ENCODE measurements around the gene CYFIP2.

CYFIP2 gene

GRCh38 chr5:157362012-157362411, 96.1 kb downstream of the CYFIP2 start:
- peaks cover 23 to 86% of the 10 kb centered on the region in 2 experiments for H3K36me3 ChIP-seq (ENCODE audit: control insufficient read depth in 2 of 2, insufficient read depth in 1 of 2, low read length in 2 of 2)
- H3K4me3 ChIP-seq (ENCODE audit: low read depth, low read length), result no peak overlapping the region
- ChIA-PET CTCF (interaction anchor here (0.6 to 1.1 kb wide), 2 partner anchors 48 to 107 kb away, joined by 3 read pairs; no protein-coding TSS in a partner anchor), POLR2A (no interaction called here)
- H3K9me3 ChIP-seq (ENCODE audit: control insufficient read depth, insufficient read depth, low read depth, low read length), result no peaks in the 10 kb centered on the region
- H3K4me1 ChIP-seq (ENCODE audit: control insufficient read depth, insufficient read depth, low read length), result no peaks in the 10 kb centered on the region
- TF ChIP-seq ZBTB17 (tag by site-specific recombination; IDR thresholded peaks at IDR 0.05), result no peak
- no peak for TF ChIP-seq ZBTB26 (tag by site-specific recombination; optimal IDR thresholded peaks at IDR 0.05)
- TF ChIP-seq ZNF148 (tag by site-specific recombination; IDR thresholded peaks at IDR 0.05; ENCODE audit: borderline replicate concordance), result no peak
- TF ChIP-seq ZNF530 (tag by site-specific recombination; IDR thresholded peaks at IDR 0.05; ENCODE audit: low read depth), result no peak
- TF ChIP-seq WT1 (tag by site-specific recombination; IDR thresholded peaks at IDR 0.05), result no peak
- TF ChIP-seq ZNF624 (tag by site-specific recombination; IDR thresholded peaks at IDR 0.05), result no peak
- no peak for TF ChIP-seq ZNF837 (tag by site-specific recombination; IDR thresholded peaks at IDR 0.05)
- TF ChIP-seq BCL11B (tag by site-specific recombination; IDR thresholded peaks at IDR 0.05; ENCODE audit: low read depth), result no peak
- no peak for TF ChIP-seq ZNF785 (tag by site-specific recombination; IDR thresholded peaks at IDR 0.05)
- no peak for TF ChIP-seq ZSCAN16 (tag by site-specific recombination; IDR thresholded peaks at IDR 0.05)
- no peak for TF ChIP-seq ZNF514 (tag by site-specific recombination; IDR thresholded peaks at IDR 0.05)
- TF ChIP-seq ZNF561 (tag by site-specific recombination; IDR thresholded peaks at IDR 0.05; ENCODE audit: borderline replicate concordance), result no peak
- no peak for TF ChIP-seq SCRT2 (tag by site-specific recombination; IDR thresholded peaks at IDR 0.05)
- no peak for TF ChIP-seq ZNF571 (tag by site-specific recombination; IDR thresholded peaks at IDR 0.05)
- no peak for TF ChIP-seq PBX3 (CRISPR knock-in tag; IDR thresholded peaks at IDR 0.05)
- TF ChIP-seq ZSCAN4 (tag by site-specific recombination; IDR thresholded peaks at IDR 0.05), result no peak
- H3K27ac ChIP-seq (ENCODE audit: extremely low read depth, low read depth, low read length), result no peak overlapping the region

- CTCF ChIA-PET, result interaction anchor here (1.1 kb wide), 1 partner anchor 108 kb away, joined by 3 read pairs; no protein-coding TSS in a partner anchor
- H3K27ac ChIP-seq (ENCODE audit: extremely low read depth, low read depth, low read length), result no peak overlapping the region
- peaks cover 23 to 91% of the 10 kb centered on the region in 2 experiments for H3K36me3 ChIP-seq (ENCODE audit: control insufficient read depth in 2 of 2, insufficient read depth in 1 of 2, low read length in 2 of 2)
- no peak for TF ChIP-seq ZNF785 (tag by site-specific recombination; IDR thresholded peaks at IDR 0.05)
- TF ChIP-seq KLF17 (tag by site-specific recombination; IDR thresholded peaks at IDR 0.05), result no peak
- no peak for TF ChIP-seq ZNF701 (tag by site-specific recombination; IDR thresholded peaks at IDR 0.05)
- no peak for TF ChIP-seq ZBTB48 (tag by site-specific recombination; IDR thresholded peaks at IDR 0.05)
- no peak for TF ChIP-seq ZBTB10 (tag by site-specific recombination; IDR thresholded peaks at IDR 0.05)
- TF ChIP-seq ZBTB17 (tag by site-specific recombination; IDR thresholded peaks at IDR 0.05), result no peak
- TF ChIP-seq MZF1 (tag by site-specific recombination; IDR thresholded peaks at IDR 0.05; ENCODE audit: borderline replicate concordance), result no peak
- no peak for TF ChIP-seq ZNF24 (tag by site-specific recombination; IDR thresholded peaks at IDR 0.05)
- TF ChIP-seq GLIS1 (tag by site-specific recombination; IDR thresholded peaks at IDR 0.05), result no peak
- no peak for TF ChIP-seq ZNF146 (tag by site-specific recombination; IDR thresholded peaks at IDR 0.05)
- no peak for TF ChIP-seq ZNF473 (tag by site-specific recombination; IDR thresholded peaks at IDR 0.05)
- TF ChIP-seq HOXD13 (CRISPR knock-in tag; IDR thresholded peaks at IDR 0.05; ENCODE audit: borderline replicate concordance), result no peak
Observed at GRCh38 chr5:157362502-157362901, 96.6 kb downstream of the CYFIP2 start.

More at GRCh38 chr5:157362502-157362901, 96.6 kb downstream of the CYFIP2 start:
- Histone ChIP-seq H3K4me3 (ENCODE audit: low read depth, low read length) (no peak overlapping the region), H3K9me3 (ENCODE audit: control insufficient read depth, insufficient read depth, low read depth, low read length) (no peaks in the 10 kb centered on the region), H3K4me1 (ENCODE audit: control insufficient read depth, insufficient read depth, low read length) (no peaks in the 10 kb centered on the region)
- POLR2A ChIA-PET, result no interaction called here
